IPS-NIHi7 (cell line): ENCODE data around the gene ZNF283.

Experiments
- DNase-seq: peaks from one replicate; pipeline ENCODE4 v3.0.0; 2012; ENCODE audit warnings: mixed read lengths; ENCODE audit errors: extremely low spot score

The ZNF283 gene

GRCh38 chr19:43826787-43827754, at the start of gene ZNF283:
TSS of gene ZNF283 (plus strand) at chr19:43827321. CDS start at chr19:43833505, 6,184 bp downstream.
- peak; percentile 97 for DNase-seq

DNA sequence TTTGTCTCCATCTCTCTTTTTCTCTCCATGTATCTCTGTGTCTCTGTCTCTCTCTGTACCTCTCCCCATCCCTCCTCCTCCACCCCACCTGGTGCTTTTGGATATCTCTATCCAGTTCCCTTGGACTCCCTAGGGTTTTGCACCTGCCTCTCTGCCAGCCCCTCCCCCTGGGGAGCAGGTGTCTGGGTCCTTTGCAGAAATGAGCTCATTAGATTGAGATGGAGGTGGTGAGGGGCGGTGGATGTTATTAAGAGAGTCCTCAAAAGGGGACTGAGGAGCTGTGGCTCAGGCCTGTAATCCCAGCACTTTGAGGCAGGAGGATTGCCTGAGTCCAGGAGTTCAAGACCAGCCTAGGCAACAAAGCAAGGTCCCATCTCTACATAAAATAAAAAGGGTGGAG, 48.5 kb upstream of the ZNF283 start:
- DNase-seq: no peak

DNA sequence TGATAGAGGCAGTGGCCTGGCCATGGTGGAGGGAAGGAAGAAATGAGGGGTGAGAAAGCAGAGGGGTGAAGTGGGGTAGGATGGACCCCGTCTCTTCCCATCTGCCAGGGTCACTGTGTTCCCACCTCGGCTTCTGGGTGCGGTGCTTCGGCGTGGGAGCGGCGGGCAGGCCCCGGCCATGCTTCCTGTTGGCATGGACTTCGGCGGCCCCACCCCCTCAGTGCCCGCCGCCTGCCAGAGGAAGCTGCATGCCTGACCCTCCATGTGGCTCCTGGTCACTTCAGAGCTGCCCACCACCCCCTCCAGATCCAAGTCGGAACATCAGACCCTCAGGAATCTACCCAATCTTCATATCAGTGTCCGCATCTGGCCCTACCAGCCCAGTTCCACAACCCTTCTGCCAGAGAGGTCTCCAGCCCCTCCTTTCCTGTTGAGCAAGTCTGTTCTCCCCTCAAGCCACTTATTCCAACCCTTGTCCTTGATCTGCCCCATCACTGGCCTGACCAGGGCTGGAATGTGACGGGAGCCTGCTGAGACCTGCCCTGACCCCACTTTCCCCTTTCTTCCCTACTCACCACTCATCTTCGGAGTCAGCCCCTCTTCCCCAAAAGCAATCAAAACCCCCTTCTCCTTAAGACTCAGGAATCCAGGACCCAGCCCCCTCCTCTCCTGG, 47.8 kb upstream of the ZNF283 start:
- no peak for DNase-seq

- no peak for DNase-seq
Observed at GRCh38 chr19:43779820-43780219, 47.3 kb upstream of the ZNF283 start.

- no peak for DNase-seq
Observed at GRCh38 chr19:43780706-43781525, 46.2 kb upstream of the ZNF283 start, which contains the start of gene KCNN4. TSS of gene KCNN4 (minus strand) at chr19:43780973. CDS start at chr19:43780861, 112 bp downstream.

GRCh38 chr19:43781630-43782310, 45.4 kb upstream of the ZNF283 start:
- no peak for DNase-seq

DNA sequence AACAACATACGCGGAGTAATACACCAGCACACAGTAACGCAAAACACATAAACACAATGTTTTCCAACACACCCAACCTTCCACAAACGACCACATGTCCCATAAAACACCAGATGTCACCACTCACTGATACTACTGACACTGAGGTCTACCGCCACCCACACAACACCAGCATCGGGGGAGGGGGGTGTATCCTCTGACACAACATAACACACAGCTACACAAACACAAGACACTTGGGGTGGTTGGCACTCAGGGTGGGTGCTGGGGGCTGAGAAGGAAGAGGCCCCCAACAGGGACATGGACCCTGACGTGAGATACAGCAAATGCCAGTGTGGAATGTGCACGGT, 44.8 kb upstream of the ZNF283 start:
- DNase-seq: no peak

DNA sequence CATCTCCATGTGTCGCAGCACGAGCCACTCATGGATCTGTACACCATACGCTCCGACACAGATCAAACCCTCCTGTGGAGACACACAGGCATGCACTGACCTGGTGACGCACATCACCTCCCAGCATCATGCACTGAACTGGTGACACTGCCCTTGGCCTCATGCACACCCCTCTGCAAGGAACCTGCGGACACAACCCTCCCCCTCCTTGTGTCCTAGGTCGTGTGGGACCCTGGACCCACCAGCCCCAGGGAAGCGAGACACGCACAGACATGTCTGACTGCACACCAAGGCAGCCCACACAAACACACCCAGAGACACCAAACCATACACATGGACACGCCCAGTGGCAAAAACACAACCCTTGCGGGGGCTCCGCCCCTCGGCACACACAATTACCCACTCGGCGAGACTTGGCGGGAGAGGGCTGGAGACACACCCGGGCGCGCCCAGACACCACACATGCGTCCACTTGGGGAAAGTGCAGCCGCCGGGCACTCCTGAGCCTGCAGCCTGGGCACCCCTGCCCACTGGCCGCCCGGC, 44.4 kb upstream of the ZNF283 start:
- no peak for DNase-seq

GRCh38 chr19:43783636-43784035, 43.5 kb upstream of the ZNF283 start:
- no peak for DNase-seq

- DNase-seq: peak; percentile 45
Observed at GRCh38 chr19:43784241-43784980, 42.7 kb upstream of the ZNF283 start.

- DNase-seq: peak; percentile 76
Observed at GRCh38 chr19:43784981-43785808, 41.9 kb upstream of the ZNF283 start.

DNA sequence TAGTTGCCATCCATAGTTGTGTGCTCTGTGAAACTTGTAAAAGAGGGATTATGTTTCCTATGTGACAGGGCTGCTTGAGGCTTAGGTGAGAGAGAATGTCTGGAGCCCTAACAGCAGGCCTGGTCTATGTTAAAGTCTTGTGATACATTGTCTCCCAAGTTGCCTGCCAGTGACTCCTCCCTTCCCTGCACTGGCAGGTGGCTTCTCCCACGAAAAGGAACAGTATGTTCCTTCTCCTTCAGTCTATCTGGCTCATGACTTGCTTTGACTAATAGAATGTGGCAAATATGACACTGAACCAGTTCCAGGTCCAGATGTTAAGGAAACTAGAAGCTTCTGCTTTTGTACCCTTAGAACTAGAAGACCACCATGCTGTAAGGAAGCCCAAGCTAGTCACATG, 40.5 kb upstream of the ZNF283 start:
- no peak for DNase-seq

GRCh38 chr19:43789029-43789428, 38.1 kb upstream of the ZNF283 start:
- DNase-seq: peak; percentile 53

- no peak for DNase-seq
Observed at GRCh38 chr19:43790587-43790986, 36.5 kb upstream of the ZNF283 start.

- DNase-seq: no peak
Observed at GRCh38 chr19:43797118-43797517, 30.0 kb upstream of the ZNF283 start.

DNA sequence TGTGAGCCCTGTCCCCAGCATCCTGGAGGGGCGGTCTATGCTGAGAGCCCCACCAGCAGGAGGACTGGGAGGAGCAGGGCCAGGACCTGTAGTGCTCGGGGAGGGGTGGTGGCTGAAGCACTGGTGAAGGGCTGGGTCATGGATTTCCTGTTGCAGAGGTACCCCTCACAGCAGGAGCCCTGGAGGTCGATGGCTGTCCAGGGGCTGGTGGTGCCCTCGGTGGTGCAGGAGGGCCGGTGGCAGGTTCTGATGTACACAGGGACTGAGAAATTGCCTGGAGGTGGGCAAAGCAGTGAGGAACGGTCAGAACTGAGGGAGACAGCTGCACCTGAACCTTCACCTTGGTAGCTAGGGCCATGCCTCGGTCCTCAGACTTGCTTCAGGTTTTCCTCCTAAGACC, 29.6 kb upstream of the ZNF283 start:
- DNase-seq: no peak

- DNase-seq: no peak
Observed at GRCh38 chr19:43798026-43798545, 29.0 kb upstream of the ZNF283 start.

- peak; percentile 79 for DNase-seq
Observed at GRCh38 chr19:43798546-43799409, 28.3 kb upstream of the ZNF283 start.
